Natural killer cell treated with Interleukin-12 subunit alpha and Interleukin-12 subunit beta and Interleukin-15 and Interleukin-18, amount 100 ng/mL, for 72 hours (primary cell): Measurements from ENCODE around the gene NADK. TPM values are rescaled to one million over a fixed set of nuclear protein-coding genes. Genes with fewer than 3 reads are reported as not detected.
"Not testable (repeated sequence)": the region's sequence is repeated elsewhere in the genome, so short reads cannot be mapped to it uniquely, and the experiment has no call there.

Experiments
- ATAC-seq, 2 donors: fragments of 150-1000 bp; cut with Tn5 transposase in 1 of 2; sonication (Bioruptor Pico), chemical (Tn5 transposase) in 1 of 2; 2 replicates each; pipeline ENCODE4 v1.10.0; 2021
- DNase-seq: peaks from one replicate; pipeline ENCODE4 v3.0.0; 2022; ENCODE audit warnings: low spot score
- H3K27ac Mint-ChIP-seq, 2 donors: 1 replicate in 1 of 2; 2 replicates in 1 of 2; pipeline ENCODE4 v1.8.0; 2022; ENCODE audit warnings: mixed read lengths in 2 of 2, mild to moderate bottlenecking in 1 of 2, moderate library complexity in 1 of 2
- H3K27me3 Mint-ChIP-seq, 2 donors: 1 replicate in 1 of 2; 2 replicates in 1 of 2; pipeline ENCODE4 v1.8.0; 2022; ENCODE audit warnings: mixed read lengths in 2 of 2
- H3K36me3 Mint-ChIP-seq: one replicate; pipeline ENCODE4 v1.8.0; 2022; ENCODE audit warnings: mixed read lengths
- H3K4me1 Mint-ChIP-seq, 2 donors: 1 replicate in 1 of 2; 2 replicates in 1 of 2; pipeline ENCODE4 v1.8.0; 2022; ENCODE audit warnings: low read depth in 2 of 2, mixed read lengths in 2 of 2, mild to moderate bottlenecking in 1 of 2
- H3K4me3 Mint-ChIP-seq: one replicate; pipeline ENCODE4 v1.8.0; 2022; ENCODE audit warnings: mixed read lengths
- H3K9me3 Mint-ChIP-seq: 2 replicates; pipeline ENCODE4 v1.8.0; 2022; ENCODE audit warnings: mixed read lengths
- total RNA-seq, 2 donors: library from RNA; stranded (reverse); gene quantifications; one replicate each; pipeline ENCODE4 v1.2.3, GENCODE V29; 2022

Gene NADK
- total RNA-seq, 2 donors from 2014 or later: 89.1 to 145 TPM

DNA sequence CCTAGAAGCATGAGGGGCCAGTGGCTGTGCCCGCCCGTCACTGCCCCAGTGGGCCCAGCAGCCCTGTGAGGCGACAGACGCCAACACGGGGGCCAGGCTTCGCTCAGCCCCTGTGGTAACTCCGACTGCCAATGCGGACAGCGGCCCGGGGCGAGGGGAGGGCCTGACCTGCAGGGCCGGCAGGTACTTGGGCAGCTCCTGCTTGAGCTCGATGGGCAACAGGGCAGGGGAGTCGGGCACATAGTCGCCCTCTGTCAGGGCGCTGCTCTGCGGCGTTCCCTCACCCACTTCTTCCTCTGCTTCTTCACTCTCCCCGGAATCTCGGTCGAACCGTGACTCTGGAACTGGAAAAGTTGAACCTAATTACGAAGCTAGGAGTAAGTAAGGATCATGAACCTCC, 71.0 kb downstream of the NADK start:
- not testable (repeated sequence) for H3K27me3 Mint-ChIP-seq, H3K9me3 Mint-ChIP-seq, ATAC-seq, H3K27ac Mint-ChIP-seq, DNase-seq, H3K36me3 Mint-ChIP-seq, H3K4me3 Mint-ChIP-seq, H3K4me1 Mint-ChIP-seq

DNA sequence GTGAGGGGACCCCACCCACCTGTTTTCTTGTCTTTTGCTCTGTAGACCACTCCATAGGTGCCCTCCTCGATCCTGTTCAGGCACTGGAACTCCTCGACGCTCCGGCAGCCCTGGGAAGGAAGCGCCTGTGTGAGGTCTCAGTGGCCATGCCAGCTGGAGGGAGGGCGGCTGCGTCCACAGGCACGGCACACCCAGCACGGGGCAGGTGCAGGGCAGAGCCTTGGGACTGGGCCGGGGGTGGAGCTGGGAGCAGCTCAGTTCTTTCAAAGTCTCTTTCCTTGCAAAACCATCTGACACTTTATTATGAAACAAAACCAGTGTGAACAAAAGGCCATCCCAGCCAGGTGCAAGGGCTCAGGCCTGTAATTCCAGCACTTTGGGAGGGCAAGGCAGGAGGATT, 72.6 kb downstream of the NADK start:
- H3K4me1 Mint-ChIP-seq, H3K36me3 Mint-ChIP-seq, H3K27ac Mint-ChIP-seq, DNase-seq, H3K27me3 Mint-ChIP-seq, H3K4me3 Mint-ChIP-seq, H3K9me3 Mint-ChIP-seq, ATAC-seq: not testable (repeated sequence)

DNA sequence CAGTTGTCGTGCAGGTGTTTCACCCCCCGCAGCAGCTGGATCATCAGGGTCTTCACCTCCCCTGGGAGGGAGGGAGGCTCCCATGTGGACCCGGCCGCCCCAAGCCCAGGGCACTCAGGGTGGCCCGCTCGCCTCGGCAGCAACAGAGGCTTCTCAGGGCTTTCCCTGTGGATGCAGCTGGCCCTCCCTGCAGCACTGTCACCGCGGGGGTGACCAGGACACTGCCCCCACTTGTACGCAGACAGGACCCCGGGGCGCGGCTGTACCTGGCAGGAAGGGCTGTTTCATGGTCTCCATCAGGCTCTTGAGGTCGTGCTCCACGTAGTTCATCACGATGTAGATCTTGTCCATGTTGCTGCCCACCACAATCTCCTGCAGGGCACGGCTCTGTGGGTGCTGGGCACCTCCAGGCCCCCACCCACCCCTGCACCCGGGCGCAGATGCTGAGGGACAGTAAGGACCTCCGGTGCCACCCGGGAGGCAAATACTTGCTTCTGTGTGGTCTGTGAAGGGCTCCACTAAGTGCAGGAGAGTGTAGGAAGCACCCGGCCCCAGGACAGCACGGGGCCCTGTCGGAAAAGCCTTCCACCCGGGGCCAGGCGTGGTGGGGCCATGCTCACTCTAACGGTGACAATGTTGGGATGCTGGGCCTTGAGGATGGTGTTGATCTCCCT, 73.8 kb downstream of the NADK start:
- ATAC-seq, H3K27me3 Mint-ChIP-seq, H3K27ac Mint-ChIP-seq, H3K4me1 Mint-ChIP-seq, H3K36me3 Mint-ChIP-seq, H3K4me3 Mint-ChIP-seq, H3K9me3 Mint-ChIP-seq: not testable (repeated sequence)
- peak; percentile 44 for DNase-seq

DNA sequence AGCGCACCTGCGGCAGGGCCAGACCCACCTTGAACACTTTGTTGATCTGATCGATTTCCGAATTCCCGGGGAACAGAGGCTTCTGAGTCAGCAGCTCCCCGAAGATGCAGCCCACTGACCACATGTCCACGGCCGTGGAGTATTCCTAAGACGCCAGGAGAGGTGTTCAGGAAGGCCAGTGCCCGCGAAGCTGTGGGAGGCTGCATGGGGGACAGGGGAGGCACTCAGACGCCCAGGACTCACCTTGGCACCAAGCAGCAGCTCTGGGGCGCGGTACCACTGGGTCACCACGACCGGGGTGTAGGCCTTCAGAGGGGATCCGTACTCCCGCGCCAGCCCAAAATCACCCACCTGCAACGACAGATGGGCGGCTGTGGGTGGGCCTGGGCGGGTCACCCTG, 74.5 kb downstream of the NADK start:
- peak; percentile 46 for DNase-seq

DNA sequence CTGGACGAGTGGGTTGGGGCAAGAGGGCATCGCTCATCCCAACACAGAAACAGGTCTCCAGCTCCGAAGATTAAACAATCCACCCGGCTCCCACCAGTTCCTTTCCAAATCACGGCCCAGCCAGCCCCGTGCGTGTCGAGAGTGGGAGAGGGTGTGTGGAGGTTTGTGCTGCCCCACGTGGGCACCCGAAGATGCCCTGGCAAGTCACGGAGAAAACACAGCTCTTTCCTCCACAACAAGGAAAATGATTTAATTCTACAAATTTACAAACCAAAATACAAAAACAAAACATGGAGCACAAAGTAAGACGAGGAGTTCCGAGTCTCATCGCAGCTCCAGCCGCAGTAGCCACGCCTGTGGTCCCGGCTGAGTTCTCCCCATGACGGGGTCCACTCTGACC, 75.8 kb downstream of the NADK start:
- not testable (repeated sequence) for DNase-seq, H3K9me3 Mint-ChIP-seq, H3K36me3 Mint-ChIP-seq, H3K4me1 Mint-ChIP-seq, H3K27me3 Mint-ChIP-seq, H3K4me3 Mint-ChIP-seq, ATAC-seq, H3K27ac Mint-ChIP-seq

More for the DNA sequence above, 74.5 kb downstream of the NADK start:
- no peaks in the 10 kb centered on the region for H3K36me3 Mint-ChIP-seq
- no peaks in the 10 kb centered on the region for H3K27me3 Mint-ChIP-seq
- no peak for ATAC-seq
- H3K4me3 Mint-ChIP-seq: no peak overlapping the region
- H3K4me1 Mint-ChIP-seq: no peaks in the 10 kb centered on the region
- H3K27ac Mint-ChIP-seq: no peak overlapping the region
- H3K9me3 Mint-ChIP-seq: no peaks in the 10 kb centered on the region

Other genes with a start within 250 kb of the NADK start
- gene TMEM240, start 237.8 kb downstream of the NADK start, total RNA-seq: 1 to 10 TPM in 1 of 2 donors, not detected in 1; 1.6 TPM
- 100 to 1,000 TPM in 1 of 2 donors, 10 to 100 TPM in 1; 97.6 to 146 TPM for gene SSU72, start 203.6 kb downstream of the NADK start, total RNA-seq
- gene FNDC10, start 178.3 kb downstream of the NADK start, total RNA-seq: 1 to 10 TPM in 1 of 2 donors, under 1 TPM in 1; 0.81 to 2.4 TPM
- 10 to 100 TPM; 29.3 to 43.5 TPM for gene MIB2, start 163.0 kb downstream of the NADK start, total RNA-seq
- 1 to 10 TPM; 4.9 to 6.1 TPM for gene MMP23B, start 146.3 kb downstream of the NADK start, total RNA-seq
- gene CDK11B, start 119.5 kb downstream of the NADK start, total RNA-seq: 10 to 100 TPM; 37.2 to 51.7 TPM
- gene SLC35E2B, start 85.7 kb downstream of the NADK start, total RNA-seq: 10 to 100 TPM; 32.8 to 34.6 TPM
- gene CDK11A, start 54.1 kb downstream of the NADK start, total RNA-seq: 100 to 1,000 TPM in 1 of 2 donors, 10 to 100 TPM in 1; 75.9 to 129 TPM
- gene GNB1, start 112.6 kb upstream of the NADK start, total RNA-seq: 100 to 1,000 TPM; 361 to 446 TPM
- gene CALML6, start 136.8 kb upstream of the NADK start, total RNA-seq: 1 to 10 TPM in 1 of 2 donors, under 1 TPM in 1; 1.00 to 1.2 TPM
- under 1 TPM in 1 of 2 donors, not detected in 1; 0.43 TPM for gene TMEM52, start 140.8 kb upstream of the NADK start, total RNA-seq
- gene CFAP74, start 225.3 kb upstream of the NADK start, total RNA-seq: not detected
- not detected for gene GABRD, start 240.9 kb upstream of the NADK start, total RNA-seq